ENCODE measurements around the gene CFAP97D1.

GRCh38 chr17:43768382-43768781 lies 11.9 kb upstream of the CFAP97D1 start:
- TF ChIP-seq CTCF (IDR thresholded peaks at IDR 0.05; ENCODE audit: insufficient read depth, low read length, poor library complexity, severe bottlenecking) (no peak), EZH2phosphoT487 (conservative IDR thresholded peaks at IDR 0.05; ENCODE audit: low read length) (no peak)
